Sigmoid colon (tissue), 7 donors: ENCODE measurements around the gene TNNI3. TPM values are rescaled to one million over a fixed set of nuclear protein-coding genes. Genes with fewer than 3 reads are reported as not detected.

ENCODE experiments used
- DNase-seq: peaks from one replicate; pipeline ENCODE4 v3.0.0-alpha.2; 2019
- H3K27ac ChIP-seq, 4 donors: fragments of 200-600 bp; sonication (generic); one replicate each; pipeline ENCODE4 v1.5.1; 2016 to 2019; ENCODE audit warnings: mild to moderate bottlenecking in 1 of 4
- H3K27me3 ChIP-seq, 3 donors: fragments of 200-600 bp; sonication (generic); one replicate each; pipeline ENCODE4 v1.5.1; 2019; ENCODE audit warnings: mild to moderate bottlenecking in 1 of 3
- H3K36me3 ChIP-seq, 4 donors: fragments of 200-600 bp; sonication (generic); one replicate each; pipeline ENCODE4 v1.5.1; 2016 to 2019
- H3K4me1 ChIP-seq, 4 donors: fragments of 200-600 bp; sonication (generic); one replicate each; pipeline ENCODE4 v1.5.1; 2017 to 2019
- H3K4me3 ChIP-seq, 4 donors: fragments of 200-600 bp; sonication (generic); one replicate each; pipeline ENCODE4 v1.5.1; 2017 to 2019; ENCODE audit warnings: mild to moderate bottlenecking in 2 of 4, moderate library complexity in 1 of 4
- H3K9me3 ChIP-seq, 4 donors: fragments of 200-600 bp in 3 of 4; sonication (generic) in 3 of 4; one replicate each; pipeline versions ENCODE4 v1.5.1 to v1.6.1; 2013 to 2019
- POLR2AphosphoS5 ChIP-seq, 4 donors: sonication (generic); formaldehyde crosslinking; IDR thresholded peaks; one replicate each; pipeline ENCODE4 v1.6.1; 2017; ENCODE audit warnings: antibody characterized with exemption in 4 of 4
- WGBS, 2 donors: extraction: QIAGEN DNeasy Blood & Tissue Kit; methylation state at CpG; one replicate each; pipeline ENCODE4 v1.1.7; 2013; 5-methylcytosine and 5-hydroxymethylcytosine counted together
- intact Hi-C: fragments of 100-400 bp; cut with DNase I; formaldehyde crosslinking; loops from one replicate; pipeline ENCODE4 v1.15.1; 2023
- polyA plus RNA-seq, 3 donors: library from polyadenylated mRNA; stranded (reverse); fragments of 200-250 nt; gene quantifications; one replicate each; pipeline ENCODE4 v1.2.3, GENCODE V29; 2013
- small RNA-seq, 3 donors: library from RNA; depleted of rRNA; stranded (forward); fragments of <200 nt; gene quantifications; one replicate each; pipeline ENCODE3, GENCODE V24; 2016
- total RNA-seq, 4 donors: library from RNA; depleted of rRNA; stranded (reverse); fragments of >200 nt; gene quantifications; one replicate each; pipeline ENCODE4 v1.1.0, GENCODE V29; 2016
- donor health status: healthy with polysubstance abuse.
- donor health status: Bipolar disorder and iron deficiency.
- donor health status: healthy.

The TNNI3 gene
- total and polyA plus RNA-seq, 7 donors: 3.6 to 45.5 (median 3.6) TPM; not detected in 4

GRCh38 chr19:55103190-55103589 is 54.3 kb downstream of the TNNI3 start:
- intact Hi-C loops: no loop called here
- Histone ChIP-seq H3K27ac (no peak overlapping the region), H3K36me3 (peaks cover 18 to 64% (median 48%) of the 10 kb centered on the region in 4 donors), H3K4me1 (peaks cover 0 to 14% (median 0%) of the 10 kb centered on the region in 4 donors), H3K27me3 (no peaks in the 10 kb centered on the region), H3K9me3 (peaks cover 0 to 4% (median 0%) of the 10 kb centered on the region in 4 donors), H3K4me3 (no peak overlapping the region)
- no peak for DNase-seq
- TF ChIP-seq POLR2AphosphoS5 (IDR thresholded peaks at IDR 0.05): no peak
- WGBS, 2 donors: 98 to 99% methylated on average over 9 of the region's 9 CpGs

Small RNA genes lying within 50 kb of the gene (small RNA-seq; reads per million reads assigned to genes)
- 0 reads per million in 3 donors for gene MIR7975
- 0 reads per million in 3 donors for gene RF01210

Other genes starting within 250 kb of the TNNI3 start
- not detected for gene NLRP7, start 210.2 kb downstream of the TNNI3 start, total RNA-seq
- under 1 TPM in 1 of 3 donors, not detected in 2; 0.07 TPM for gene NLRP7, start 210.2 kb downstream of the TNNI3 start, polyA plus RNA-seq
- gene NLRP2, start 191.4 kb downstream of the TNNI3 start, total RNA-seq: 1 to 10 TPM in 1 of 4 donors, under 1 TPM in 2, not detected in 1; 0.36 to 1.8 (median 0.55) TPM
- gene NLRP2, start 191.4 kb downstream of the TNNI3 start, polyA plus RNA-seq: 1 to 10 TPM; 3.9 to 9.7 (median 5.4) TPM
- 1 to 10 TPM in 1 of 4 donors, under 1 TPM in 2, not detected in 1; 0.16 to 1.2 (median 0.83) TPM for gene GP6, start 119.5 kb downstream of the TNNI3 start, total RNA-seq
- under 1 TPM in 1 of 3 donors, not detected in 2; 0.28 TPM for gene GP6, start 119.5 kb downstream of the TNNI3 start, polyA plus RNA-seq
- 10 to 100 TPM in 2 of 4 donors, 1 to 10 TPM in 2; 6.9 to 12.1 (median 9.9) TPM for gene RDH13, start 94.6 kb downstream of the TNNI3 start, total RNA-seq
- gene RDH13, start 94.6 kb downstream of the TNNI3 start, polyA plus RNA-seq: 10 to 100 TPM in 2 of 3 donors, 1 to 10 TPM in 1; 9.6 to 41.0 (median 24.3) TPM
- gene EPS8L1, start 81.9 kb downstream of the TNNI3 start, total RNA-seq: under 1 TPM in 1 of 4 donors, not detected in 3; 0.28 TPM
- 10 to 100 TPM; 36.3 to 77.8 (median 37.8) TPM for gene EPS8L1, start 81.9 kb downstream of the TNNI3 start, polyA plus RNA-seq
- 100 to 1,000 TPM; 125 to 222 (median 168) TPM for gene PPP1R12C, start 40.1 kb downstream of the TNNI3 start, total RNA-seq
- gene PPP1R12C, start 40.1 kb downstream of the TNNI3 start, polyA plus RNA-seq: 100 to 1,000 TPM in 1 of 3 donors, 10 to 100 TPM in 2; 53.6 to 139 (median 58.9) TPM
- 1 to 10 TPM in 1 of 4 donors, not detected in 3; 2.2 TPM for gene TNNT1, start 8.5 kb downstream of the TNNI3 start, total RNA-seq
- 10 to 100 TPM in 1 of 3 donors, 1 to 10 TPM in 2; 1.4 to 17.4 (median 2.3) TPM for gene TNNT1, start 8.5 kb downstream of the TNNI3 start, polyA plus RNA-seq
- gene DNAAF3, start 8.9 kb upstream of the TNNI3 start, total RNA-seq: not detected
- 1 to 10 TPM in 1 of 3 donors, not detected in 2; 1.1 TPM for gene DNAAF3, start 8.9 kb upstream of the TNNI3 start, polyA plus RNA-seq
- 1 to 10 TPM in 3 of 4 donors, under 1 TPM in 1; 0.99 to 7.8 (median 2.4) TPM for gene SYT5, start 22.6 kb upstream of the TNNI3 start, total RNA-seq
- 1 to 10 TPM in 2 of 3 donors, under 1 TPM in 1; 0.69 to 9.6 (median 1.6) TPM for gene SYT5, start 22.6 kb upstream of the TNNI3 start, polyA plus RNA-seq
- gene PTPRH, start 51.8 kb upstream of the TNNI3 start, total RNA-seq: 1 to 10 TPM in 3 of 4 donors, under 1 TPM in 1; 0.95 to 4.3 (median 2.0) TPM
- gene PTPRH, start 51.8 kb upstream of the TNNI3 start, polyA plus RNA-seq: 10 to 100 TPM; 31.2 to 61.3 (median 33.3) TPM
- 1 to 10 TPM; 1.1 to 3.6 (median 1.8) TPM for gene TMEM86B, start 71.0 kb upstream of the TNNI3 start, total RNA-seq
- gene TMEM86B, start 71.0 kb upstream of the TNNI3 start, polyA plus RNA-seq: 1 to 10 TPM in 2 of 3 donors, under 1 TPM in 1; 0.69 to 7.9 (median 1.8) TPM
- 10 to 100 TPM; 17.1 to 46.8 (median 24.9) TPM for gene PPP6R1, start 101.3 kb upstream of the TNNI3 start, total RNA-seq
- 10 to 100 TPM; 19.8 to 78.1 (median 22.9) TPM for gene PPP6R1, start 101.3 kb upstream of the TNNI3 start, polyA plus RNA-seq
- 10 to 100 TPM; 19.7 to 30.5 (median 23.8) TPM for gene HSPBP1, start 122.4 kb upstream of the TNNI3 start, total RNA-seq
- gene HSPBP1, start 122.4 kb upstream of the TNNI3 start, polyA plus RNA-seq: 10 to 100 TPM; 31.8 to 62.7 (median 32.4) TPM
- gene BRSK1, start 126.3 kb upstream of the TNNI3 start, total RNA-seq: 10 to 100 TPM in 2 of 4 donors, 1 to 10 TPM in 2; 3.9 to 20.6 (median 10.8) TPM
- 1 to 10 TPM in 2 of 3 donors, not detected in 1; 2.9 to 4.2 TPM for gene BRSK1, start 126.3 kb upstream of the TNNI3 start, polyA plus RNA-seq
- 1 to 10 TPM in 3 of 4 donors, not detected in 1; 2.4 to 6.1 (median 4.1) TPM for gene TMEM150B, start 167.6 kb upstream of the TNNI3 start, total RNA-seq
- 10 to 100 TPM in 2 of 3 donors, 1 to 10 TPM in 1; 8.4 to 18.7 (median 11.8) TPM for gene TMEM150B, start 167.6 kb upstream of the TNNI3 start, polyA plus RNA-seq
- gene KMT5C, start 182.1 kb upstream of the TNNI3 start, total RNA-seq: 10 to 100 TPM in 2 of 4 donors, 1 to 10 TPM in 2; 7.5 to 12.7 (median 9.6) TPM
- 10 to 100 TPM in 1 of 3 donors, 1 to 10 TPM in 2; 3.0 to 14.8 (median 3.5) TPM for gene KMT5C, start 182.1 kb upstream of the TNNI3 start, polyA plus RNA-seq
- under 1 TPM in 1 of 4 donors, not detected in 3; 0.16 TPM for gene COX6B2, start 197.0 kb upstream of the TNNI3 start, total RNA-seq
- gene COX6B2, start 197.0 kb upstream of the TNNI3 start, polyA plus RNA-seq: 1 to 10 TPM in 2 of 3 donors, under 1 TPM in 1; 0.60 to 3.8 (median 1.4) TPM
- not detected for gene GARIN5B, start 205.5 kb upstream of the TNNI3 start, total RNA-seq
- not detected for gene GARIN5B, start 205.5 kb upstream of the TNNI3 start, polyA plus RNA-seq
- gene IL11, start 212.7 kb upstream of the TNNI3 start, total RNA-seq: 1 to 10 TPM in 1 of 4 donors, under 1 TPM in 1, not detected in 2; 0.81 to 4.4 TPM
- gene IL11, start 212.7 kb upstream of the TNNI3 start, polyA plus RNA-seq: under 1 TPM in 1 of 3 donors, not detected in 2; 0.74 TPM
- gene TMEM190, start 219.1 kb upstream of the TNNI3 start, total RNA-seq: not detected
- gene TMEM190, start 219.1 kb upstream of the TNNI3 start, polyA plus RNA-seq: under 1 TPM in 1 of 3 donors, not detected in 2; 0.26 TPM
- 1 to 10 TPM in 1 of 4 donors, under 1 TPM in 2, not detected in 1; 0.54 to 1.7 (median 0.66) TPM for gene TMEM238, start 226.6 kb upstream of the TNNI3 start, total RNA-seq
- under 1 TPM in 2 of 3 donors, not detected in 1; 0.90 to 0.92 TPM for gene TMEM238, start 226.6 kb upstream of the TNNI3 start, polyA plus RNA-seq
- gene RPL28, start 228.2 kb upstream of the TNNI3 start, total RNA-seq: 100 to 1,000 TPM; 253 to 607 (median 503) TPM
- 1,000 to 10,000 TPM; 1,833 to 2,816 (median 2,129) TPM for gene RPL28, start 228.2 kb upstream of the TNNI3 start, polyA plus RNA-seq